GM21529 (cell line): ENCODE results near the gene CHD8.

Experiments used
- ATAC-seq: cut with Tn5 transposase; IDR thresholded peaks from one replicate; pipeline ENCODE4 v1.9.1; 2021; ENCODE audit not compliant: unreplicated experiment

CHD8 gene

DNA sequence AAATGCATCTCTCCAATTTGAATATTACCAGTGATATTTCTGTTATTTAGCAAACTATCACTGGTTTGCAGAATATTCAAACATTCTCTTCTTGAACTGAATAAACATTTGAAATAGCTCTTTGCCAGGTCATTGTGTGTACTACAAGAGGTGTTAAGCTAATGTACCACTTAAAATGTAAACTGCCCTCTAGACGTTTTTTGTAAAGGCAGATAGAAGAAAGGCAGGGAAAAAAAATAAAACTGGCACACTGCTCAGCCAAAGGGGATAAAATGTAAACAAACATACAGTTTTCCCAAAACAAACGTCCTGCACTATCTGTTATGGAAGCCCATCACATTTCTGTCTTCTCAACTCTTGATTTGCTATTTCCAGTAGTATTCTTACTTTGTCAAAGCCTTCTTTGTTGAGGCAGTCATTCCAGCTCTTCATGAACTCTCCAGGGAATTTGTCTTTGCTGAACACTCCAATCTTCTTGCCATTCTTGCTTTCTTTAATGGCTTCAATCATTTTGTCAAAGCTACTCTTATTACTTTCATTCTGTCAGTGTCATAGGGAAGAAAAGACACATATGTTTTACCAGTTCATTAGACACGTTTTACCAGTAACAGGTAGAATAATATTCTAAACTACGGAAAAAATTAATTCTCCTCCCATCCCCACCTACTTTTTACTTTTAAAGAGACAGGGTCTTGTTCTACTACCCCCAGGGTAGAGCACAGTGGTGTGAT lies 85.8 kb downstream of the CHD8 start:
- no peak for ATAC-seq

DNA sequence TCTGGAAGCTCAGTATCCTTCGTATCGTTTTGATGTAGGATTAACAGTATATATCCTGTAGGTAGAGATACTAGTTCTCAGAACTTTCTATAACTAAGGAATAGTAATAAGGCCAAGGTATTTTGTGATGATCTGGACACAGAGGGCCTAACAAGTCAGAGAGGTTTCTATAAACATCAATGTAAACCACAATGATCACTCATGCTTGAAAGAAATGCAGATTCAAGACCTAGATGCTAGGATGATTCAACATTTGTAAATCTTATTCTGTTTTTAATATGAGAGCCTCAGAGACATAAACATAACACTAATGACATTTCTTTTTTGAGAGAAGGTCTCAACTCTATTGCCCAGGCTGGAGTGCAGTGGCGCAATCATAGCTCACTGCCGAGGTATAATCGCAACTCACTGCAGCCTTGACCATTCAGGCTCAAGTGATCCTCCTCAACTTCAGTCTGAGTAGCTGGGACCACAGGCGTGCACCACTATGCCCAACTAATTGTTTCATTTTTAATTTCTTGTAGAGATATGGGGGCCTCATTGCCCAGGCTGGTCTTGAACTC lies 88.3 kb downstream of the CHD8 start:
- no peak for ATAC-seq

DNA sequence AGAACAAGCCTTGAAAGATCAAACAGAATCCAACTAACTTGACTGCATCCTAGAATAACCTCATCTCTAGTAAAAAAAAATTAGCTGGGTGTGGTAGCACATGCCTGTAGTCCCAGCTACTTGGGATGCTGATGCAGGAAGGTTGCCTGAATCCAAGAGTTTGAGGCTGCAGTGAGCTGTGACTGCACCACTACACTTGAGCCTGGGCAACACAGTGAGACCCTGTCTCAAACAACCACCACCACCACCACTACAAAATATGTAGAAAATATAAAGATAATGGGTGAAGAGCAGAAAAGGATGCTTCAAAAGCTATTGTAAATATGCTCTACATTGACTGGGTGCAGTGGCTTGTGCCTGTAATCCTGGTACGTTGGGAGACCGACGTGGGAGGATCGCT lies 99.4 kb downstream of the CHD8 start:
- ATAC-seq = no peak

DNA sequence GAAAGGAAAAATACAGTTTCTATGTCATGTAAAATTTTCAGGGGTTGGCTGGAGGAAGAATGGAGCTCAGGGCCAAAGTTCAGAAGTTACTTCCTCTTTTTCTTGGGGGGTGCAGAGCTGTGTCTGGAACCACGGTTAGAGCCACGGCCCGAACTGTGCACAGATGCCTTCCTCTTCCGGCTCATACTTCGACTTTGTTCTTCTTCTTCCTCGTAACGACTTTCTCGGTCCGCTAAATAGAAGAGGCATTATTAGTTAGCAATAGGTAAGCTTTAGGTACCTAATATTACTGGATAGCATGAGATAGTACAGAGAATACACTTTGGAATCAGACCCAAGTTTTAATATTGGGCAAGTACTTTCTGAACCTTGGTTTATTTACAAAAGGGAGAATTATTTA lies 103.3 kb downstream of the CHD8 start:
- ATAC-seq = peak; percentile 77

DNA sequence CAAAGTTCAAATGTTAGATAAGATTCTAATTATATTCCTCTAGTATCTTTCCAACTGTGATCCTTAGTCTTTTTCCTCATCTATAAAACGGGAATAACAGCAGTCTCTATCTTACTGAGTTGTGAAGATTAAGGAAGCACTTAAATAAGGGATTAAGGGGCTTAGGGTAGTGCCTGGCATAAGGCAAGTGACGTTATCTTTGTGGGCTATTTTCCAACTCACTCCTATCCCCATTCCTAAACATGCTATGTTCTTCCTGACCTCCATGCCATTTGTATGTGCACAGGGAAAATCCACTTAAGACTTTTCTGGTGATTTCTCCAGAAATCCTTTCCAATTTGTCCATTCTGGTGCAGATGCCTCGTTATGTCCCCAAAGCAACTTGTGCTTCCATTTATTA lies 105.4 kb downstream of the CHD8 start:
- no peak for ATAC-seq

DNA sequence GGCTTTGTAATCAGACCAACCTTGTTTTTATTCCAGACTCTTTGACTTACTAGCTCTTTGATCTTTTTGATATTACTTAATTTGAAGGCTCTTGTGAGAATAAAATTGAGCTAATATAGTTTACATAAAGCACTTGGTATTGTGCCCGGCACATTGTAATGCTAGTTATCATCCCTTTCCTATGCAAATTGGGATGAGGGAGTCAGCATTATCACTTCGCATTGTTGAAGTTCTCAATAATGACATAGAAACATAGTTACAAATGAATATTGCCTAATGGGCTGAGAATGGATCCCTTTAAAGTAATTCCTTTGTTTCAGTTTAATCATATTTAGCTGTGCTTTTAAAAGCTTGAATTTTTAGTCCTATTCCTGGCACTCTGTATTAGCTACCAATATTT lies 108.7 kb downstream of the CHD8 start:
- ATAC-seq = no peak

DNA sequence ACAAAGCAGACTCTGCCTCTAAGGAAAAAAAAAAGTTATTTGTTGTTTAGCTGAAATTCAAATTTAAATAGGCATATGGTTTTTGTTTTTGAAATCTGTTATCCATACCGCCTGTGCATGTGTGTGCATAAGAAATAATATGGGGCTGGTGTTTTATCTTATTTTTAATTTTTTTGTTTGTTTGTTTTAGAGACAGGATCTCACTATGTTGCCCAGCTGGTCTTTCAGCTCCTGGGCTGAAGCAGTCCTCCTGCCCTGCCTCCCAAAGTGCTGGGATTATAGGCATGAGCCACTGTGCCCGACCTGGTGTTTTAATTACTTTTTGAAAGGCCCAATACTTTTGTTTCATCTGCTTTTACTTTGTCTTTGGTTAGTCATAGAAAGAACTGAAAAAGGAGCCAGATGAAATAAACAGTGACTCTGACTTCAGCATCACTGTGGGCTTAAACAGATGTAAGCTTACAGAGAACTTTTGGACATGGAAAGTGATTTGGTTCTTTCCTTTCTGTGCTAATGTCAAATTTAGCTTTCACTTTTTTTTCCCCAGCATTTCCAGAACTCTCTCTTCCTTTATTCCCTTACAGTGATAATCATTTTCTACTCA lies 109.3 kb downstream of the CHD8 start:
- ATAC-seq = no peak

DNA sequence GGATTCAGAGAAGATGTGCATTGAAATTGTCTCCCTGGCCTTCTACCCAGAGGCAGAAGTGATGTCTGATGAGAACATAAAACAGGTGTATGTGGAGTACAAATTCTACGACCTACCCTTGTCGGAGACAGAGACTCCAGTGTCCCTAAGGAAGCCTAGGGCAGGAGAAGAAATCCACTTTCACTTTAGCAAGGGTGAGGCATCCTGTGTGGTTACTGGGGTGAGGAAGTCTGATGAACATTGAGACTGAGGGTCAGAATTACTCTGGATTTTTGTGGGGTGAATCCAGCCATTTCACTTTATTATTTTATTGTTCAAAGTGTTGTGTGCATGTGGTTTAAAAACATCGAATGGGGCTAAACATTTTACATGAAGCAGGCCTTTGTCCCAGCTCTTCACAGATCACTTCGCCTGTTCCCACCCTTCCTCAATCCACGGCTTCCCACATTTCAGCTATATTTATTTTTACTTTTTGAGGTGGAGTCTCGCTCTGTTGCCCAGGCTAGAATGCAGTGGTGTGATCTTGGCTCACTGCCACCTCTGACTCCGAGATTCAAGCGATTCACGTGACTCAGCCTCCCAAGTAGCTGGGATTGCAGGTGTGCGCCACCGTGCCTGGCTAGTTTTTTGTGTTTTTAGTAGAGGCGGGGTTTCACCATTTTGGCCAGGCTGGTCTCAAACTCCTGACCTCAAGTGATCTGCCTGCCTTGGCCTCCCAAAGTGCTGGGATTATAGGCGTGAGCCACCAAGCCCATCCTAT lies 112.7 kb downstream of the CHD8 start:
- ATAC-seq = no peak
